Mesodermal cell (in vitro differentiated cells): Measurements from ENCODE around the gene HMG20B.
"Not testable (repeated sequence)": the region's sequence is repeated elsewhere in the genome, so short reads cannot be mapped to it uniquely, and the experiment has no call there.

Experiments
- H3K27ac ChIP-seq: 2 replicates; pipeline ENCODE4 v1.7.0; 2013; ENCODE audit warnings: mild to moderate bottlenecking, low read depth, low read length, moderate library complexity; ENCODE audit not compliant: severe bottlenecking
- H3K36me3 ChIP-seq: 2 replicates; pipeline ENCODE4 v1.7.1; 2013; ENCODE audit warnings: mild to moderate bottlenecking, low read length, moderate library complexity; ENCODE audit not compliant: control insufficient read depth, insufficient read depth
- H3K4me1 ChIP-seq: one replicate; pipeline ENCODE4 v1.7.1; 2013; ENCODE audit warnings: mild to moderate bottlenecking, low read length; ENCODE audit not compliant: insufficient read depth, control insufficient read depth, poor library complexity, severe bottlenecking
- H3K4me3 ChIP-seq: 2 replicates; pipeline ENCODE4 v1.7.0; 2013; ENCODE audit warnings: low read length, control low read depth, mild to moderate bottlenecking; ENCODE audit not compliant: insufficient read depth, poor library complexity, severe bottlenecking; ENCODE audit errors: extremely low read depth
- H3K9me3 ChIP-seq: 2 replicates; pipeline ENCODE4 v1.7.1; 2013; ENCODE audit warnings: mild to moderate bottlenecking, low read length, moderate library complexity; ENCODE audit not compliant: control insufficient read depth
- WGBS, 2 experiments: methylation state at CpG; one replicate each; pipeline ENCODE4 v1.1.5; 2013; ENCODE audit warnings: missing lambda C conversion rate in 2 of 2; ENCODE audit not compliant: insufficient coverage in 2 of 2; 5-methylcytosine and 5-hydroxymethylcytosine counted together

Gene HMG20B

DNA sequence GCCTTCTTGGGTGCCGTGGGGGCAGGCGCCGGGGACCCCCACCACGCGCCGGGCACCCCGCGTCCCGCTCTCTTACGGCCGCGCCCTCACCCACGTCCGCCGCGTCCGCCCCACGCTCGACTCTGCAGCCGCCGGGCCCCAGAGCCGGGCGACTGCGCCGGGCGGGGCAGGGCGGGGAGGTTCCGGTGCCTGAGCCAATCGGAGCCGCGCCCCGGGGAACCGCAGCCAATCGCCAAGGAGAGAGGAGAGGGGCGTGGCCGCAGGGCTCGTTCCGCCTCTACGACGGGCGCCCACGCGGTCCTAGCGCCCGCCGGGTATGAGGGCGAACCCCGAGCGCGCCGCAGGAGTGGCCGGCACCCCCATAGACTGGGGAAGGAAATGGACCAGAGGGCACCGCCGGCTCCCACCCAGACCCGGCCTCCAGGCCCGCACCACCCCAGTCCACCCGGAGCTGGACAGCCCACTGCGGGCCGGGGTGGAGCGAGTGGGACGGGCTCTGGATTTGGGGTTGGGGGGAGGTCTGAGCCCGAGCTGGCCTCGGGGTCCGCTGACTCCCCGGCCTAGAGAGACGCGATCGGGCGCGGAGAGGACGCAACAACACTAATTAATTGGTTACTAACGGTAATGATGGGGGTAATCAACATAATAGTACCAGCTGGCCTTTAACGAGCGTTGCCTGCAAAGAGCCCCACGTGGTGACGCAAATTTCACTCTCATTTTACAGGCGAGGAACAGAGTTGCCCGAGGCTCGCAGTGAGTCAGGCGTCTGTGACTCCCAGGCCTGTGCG lies 15.1 kb upstream of the HMG20B start, which contains the start of gene MFSD12:
TSS of gene MFSD12 (minus strand) at position 126 of the 788 bp plus-strand sequence. CDS start 183 bp downstream, outside the sequence.
- 1% methylated on average over 57 to 61 of the region's 81 CpGs for WGBS, 2 experiments
- Histone ChIP-seq H3K9me3 (no peaks in the 10 kb centered on the region), H3K36me3 (peaks cover 7% of the 10 kb centered on the region), H3K27ac (peak within 1 kb of the TSS; percentile 67), H3K4me3 (peak within 1 kb of the TSS; percentile 76), H3K4me1 (peaks cover 19% of the 10 kb centered on the region)

DNA sequence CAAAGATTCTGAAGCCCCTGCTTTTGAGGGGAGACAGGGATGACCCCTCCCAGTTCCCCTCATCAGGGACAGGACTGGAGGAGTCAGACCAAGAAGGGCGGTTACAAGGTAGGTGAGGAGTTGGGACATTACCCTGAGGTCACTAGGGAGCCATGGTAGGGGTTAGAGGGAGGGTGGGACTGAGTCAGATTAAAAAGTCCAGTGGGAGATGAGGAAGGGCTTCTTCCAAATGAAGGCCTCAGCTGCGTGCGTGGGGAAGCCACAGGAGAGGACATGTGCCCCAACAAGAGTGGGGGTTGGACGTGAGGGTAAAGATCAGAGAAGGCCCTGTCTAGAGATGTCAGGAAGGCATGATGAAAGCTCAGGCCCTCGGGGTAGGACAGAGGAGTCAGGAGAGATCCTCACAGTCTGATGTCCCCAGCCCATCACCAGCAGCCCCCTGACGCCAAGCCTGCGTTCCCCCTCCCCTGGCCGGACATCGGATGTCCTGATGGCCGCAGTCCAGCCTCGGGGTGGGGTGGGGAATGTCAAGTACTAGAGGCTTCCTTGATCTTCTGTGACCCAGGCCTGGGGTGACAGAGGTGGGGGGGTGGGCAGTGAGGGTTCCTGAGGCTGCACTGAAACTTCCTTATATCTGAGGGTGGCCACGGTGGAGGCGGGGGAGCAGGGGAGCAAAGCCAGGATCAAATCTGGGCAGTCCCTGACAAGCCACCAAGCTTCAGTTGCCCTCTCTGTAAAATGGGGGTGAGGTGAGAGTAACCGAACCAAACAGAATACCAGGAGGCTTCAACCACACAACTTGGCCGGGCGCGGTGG lies 8.8 kb upstream of the HMG20B start:
- WGBS, 2 experiments = 90 to 96% methylated on average over 10 to 12 of the region's 17 CpGs
- Histone ChIP-seq H3K4me3 (no peak overlapping the region), H3K36me3 (no peaks in the 10 kb centered on the region), H3K9me3 (no peaks in the 10 kb centered on the region), H3K4me1 (peaks cover 6% of the 10 kb centered on the region), H3K27ac (no peak overlapping the region)

DNA sequence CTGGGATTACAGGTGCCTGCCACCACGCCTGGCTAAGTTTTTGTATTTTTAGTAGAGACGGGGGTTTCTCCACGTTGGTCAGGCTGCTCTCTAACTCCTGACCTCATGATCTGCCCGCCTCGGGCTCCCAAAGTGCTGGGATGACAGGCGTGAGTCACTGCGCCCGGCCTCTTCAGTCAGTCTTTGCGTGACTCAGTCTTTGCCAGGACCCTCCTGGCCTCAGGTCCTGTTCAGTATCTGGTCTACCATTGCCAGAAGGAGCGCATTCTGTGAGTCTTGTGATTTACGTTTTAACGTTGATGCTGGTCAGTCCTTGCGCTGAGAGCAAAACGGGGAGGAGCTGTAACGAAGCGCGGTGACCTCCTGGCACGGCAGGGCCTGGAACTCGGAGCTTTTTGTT lies 7.6 kb upstream of the HMG20B start:
- Histone ChIP-seq H3K36me3 (no peaks in the 10 kb centered on the region), H3K4me3 (no peak overlapping the region), H3K4me1 (peaks cover 6% of the 10 kb centered on the region), H3K27ac (peak overlapping the region; percentile 57), H3K9me3 (no peaks in the 10 kb centered on the region)
- WGBS, 2 experiments = 80 to 84% methylated on average over 13 to 19 of the region's 19 CpGs

DNA sequence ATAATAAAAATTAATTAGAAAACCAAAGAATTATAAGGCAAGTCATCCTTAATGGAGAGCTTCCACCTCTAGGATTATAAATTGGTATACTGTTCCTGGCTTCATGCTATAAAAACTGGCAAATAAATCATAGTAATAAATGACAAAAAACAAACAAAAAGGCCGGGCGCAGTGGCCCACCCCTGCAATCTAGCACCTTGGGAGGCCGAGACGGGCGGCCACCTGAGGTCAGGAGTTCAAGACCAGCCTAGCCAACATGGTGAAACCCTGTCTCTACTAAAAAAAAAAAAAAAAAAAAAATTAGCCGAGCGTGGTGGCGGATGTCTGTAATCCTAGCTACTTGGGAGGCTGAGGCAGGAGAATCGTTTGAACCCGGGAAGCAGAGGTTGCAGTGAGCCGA lies 2.7 kb upstream of the HMG20B start:
- H3K4me3 ChIP-seq, H3K27ac ChIP-seq, H3K36me3 ChIP-seq, H3K9me3 ChIP-seq, H3K4me1 ChIP-seq: not testable (repeated sequence)
- WGBS, 2 experiments = no CpG with 5 or more reads among the region's 11 CpGs

DNA sequence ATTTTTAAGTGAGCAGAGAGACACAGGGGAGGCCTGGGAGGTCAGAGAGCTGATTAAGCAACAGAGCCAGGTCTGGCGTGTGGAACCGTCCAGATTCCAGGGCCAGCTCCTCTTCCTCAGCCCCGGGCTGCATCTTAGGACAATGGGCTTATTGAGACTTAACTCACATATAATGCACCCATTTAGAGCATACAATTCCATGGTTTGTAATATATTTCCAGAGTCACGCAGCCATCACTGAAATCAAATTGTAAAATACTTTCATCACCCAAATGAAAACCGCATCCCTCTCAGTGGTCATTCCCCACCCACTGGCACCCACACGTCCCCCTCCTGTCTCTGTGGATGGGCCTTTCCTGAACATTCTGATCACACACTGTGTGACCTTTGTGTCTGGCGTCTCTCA lies 2.1 kb upstream of the HMG20B start:
- 87 to 93% methylated on average over 4 to 7 of the region's 7 CpGs for WGBS, 2 experiments
- no peak overlapping the region for H3K4me3 ChIP-seq
- H3K4me1 ChIP-seq = peaks cover 6% of the 10 kb centered on the region
- H3K27ac ChIP-seq = no peak overlapping the region
- peaks cover 15% of the 10 kb centered on the region for H3K36me3 ChIP-seq
- no peaks in the 10 kb centered on the region for H3K9me3 ChIP-seq

DNA sequence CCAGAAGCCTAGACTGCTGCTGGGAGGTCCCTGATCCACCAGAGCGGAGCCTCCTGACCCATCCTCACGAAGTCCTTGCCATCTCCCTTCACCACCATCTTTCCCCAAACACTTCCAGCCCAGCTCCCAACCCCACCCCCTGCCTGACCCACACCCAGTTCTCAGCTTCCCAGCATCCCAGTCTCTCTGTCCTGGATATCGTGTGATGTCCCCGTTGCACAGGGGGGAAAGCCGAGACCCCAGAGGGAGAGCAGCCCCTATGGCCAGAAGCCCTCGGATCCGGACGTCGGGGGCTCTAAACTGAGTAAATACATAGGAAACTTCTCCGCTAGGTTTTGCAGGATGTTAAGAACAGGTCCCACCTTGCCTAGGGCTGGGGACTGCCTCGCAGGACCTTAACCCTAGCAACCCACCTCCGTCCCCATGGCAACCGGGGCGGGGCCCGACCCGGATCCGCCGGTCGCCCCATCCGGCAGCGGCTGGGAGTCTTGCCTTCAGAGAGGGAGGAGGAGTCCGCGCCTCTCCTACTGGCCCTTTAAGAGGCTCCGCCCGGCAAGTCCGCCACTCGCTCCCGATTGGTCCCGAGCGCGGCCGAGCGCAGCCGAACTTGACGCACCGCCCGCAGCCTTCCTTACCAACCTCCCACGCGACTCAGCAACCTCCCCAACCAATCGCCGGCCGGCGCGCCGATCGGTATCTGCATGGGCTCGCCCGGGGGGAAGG lies 451 bp upstream of the HMG20B start:
- peak overlapping the region; percentile 92 for H3K4me3 ChIP-seq
- peaks cover 20% of the 10 kb centered on the region for H3K36me3 ChIP-seq
- 4 to 9% methylated on average over 28 to 45 of the region's 48 CpGs for WGBS, 2 experiments

DNA sequence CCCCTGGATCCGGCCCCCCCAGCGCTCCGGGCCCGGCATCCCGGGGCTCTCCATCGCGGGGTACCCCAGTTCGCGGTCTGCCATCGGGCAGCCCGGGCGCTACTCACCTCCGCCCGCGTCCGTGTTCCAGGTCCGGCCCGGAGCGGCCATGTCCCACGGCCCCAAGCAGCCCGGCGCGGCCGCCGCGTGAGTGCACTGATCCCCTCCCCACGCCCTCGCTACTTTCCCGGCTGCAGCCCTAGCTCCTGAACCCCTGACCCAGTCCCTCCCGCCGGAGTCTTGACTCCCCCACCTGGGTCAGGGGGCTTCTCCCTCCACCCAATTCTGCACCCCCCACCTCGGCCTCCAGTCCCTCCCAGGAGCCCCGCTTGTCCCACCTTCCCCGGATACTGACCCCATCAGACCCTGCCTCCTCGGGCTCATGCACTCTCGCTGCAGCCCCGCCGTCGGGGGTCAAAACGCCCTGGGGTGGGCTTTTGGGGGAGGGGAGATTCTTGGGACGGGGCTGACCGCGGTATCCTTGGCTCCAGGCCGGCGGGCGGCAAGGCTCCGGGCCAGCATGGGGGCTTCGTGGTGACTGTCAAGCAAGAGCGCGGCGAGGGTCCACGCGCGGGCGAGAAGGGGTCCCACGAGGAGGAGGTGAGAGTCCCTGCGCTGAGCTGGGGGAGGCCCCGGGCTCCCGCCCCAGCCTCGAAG lies 566 bp downstream of the HMG20B start:
- WGBS, 2 experiments = 1% methylated on average over 36 to 58 of the region's 60 CpGs
- H3K4me3 ChIP-seq = peak overlapping the region; percentile 92
- no peaks in the 10 kb centered on the region for H3K9me3 ChIP-seq
- H3K4me1 ChIP-seq = peaks cover 16% of the 10 kb centered on the region
- peaks cover 20% of the 10 kb centered on the region for H3K36me3 ChIP-seq
- peak overlapping the region; percentile 66 for H3K27ac ChIP-seq

More for the DNA sequence above, 451 bp upstream of the HMG20B start:
- Histone ChIP-seq H3K27ac (peak overlapping the region; percentile 36), H3K9me3 (no peaks in the 10 kb centered on the region), H3K4me1 (peaks cover 16% of the 10 kb centered on the region)

DNA sequence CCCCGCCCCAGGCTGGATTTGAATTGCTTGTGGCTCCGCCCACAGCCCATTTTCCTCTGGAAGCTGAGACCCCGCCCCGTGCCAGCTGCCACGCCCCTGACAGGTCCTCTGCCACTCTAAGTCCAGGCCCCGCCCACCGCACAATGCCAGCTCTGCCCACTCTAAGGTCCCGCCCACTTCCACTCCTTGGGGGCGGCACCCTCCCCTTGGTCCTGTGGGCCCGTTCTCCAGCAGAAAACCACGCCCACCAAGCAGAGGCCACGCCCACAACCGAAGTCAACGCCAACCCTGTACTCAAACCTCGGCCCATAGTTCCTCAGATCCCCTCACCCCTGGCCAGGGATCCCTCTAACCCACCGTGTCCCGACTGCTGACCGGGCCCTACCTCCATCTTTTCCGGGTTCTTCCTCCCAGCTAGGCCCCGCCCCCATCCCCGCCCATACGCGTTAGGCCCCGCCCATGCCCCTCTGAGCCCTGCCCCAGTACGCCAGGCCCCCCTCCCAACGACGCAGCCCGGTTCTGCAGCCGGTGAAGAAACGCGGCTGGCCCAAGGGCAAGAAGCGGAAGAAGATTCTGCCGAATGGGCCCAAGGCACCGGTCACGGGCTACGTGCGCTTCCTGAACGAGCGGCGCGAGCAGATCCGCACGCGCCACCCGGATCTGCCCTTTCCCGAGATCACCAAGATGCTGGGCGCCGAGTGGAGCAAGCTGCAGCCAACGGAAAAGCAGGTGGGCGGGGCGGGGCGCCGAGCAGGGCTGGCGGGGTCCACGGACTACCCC lies 1.3 kb downstream of the HMG20B start:
- H3K36me3 ChIP-seq = peaks cover 20% of the 10 kb centered on the region
- peaks cover 19% of the 10 kb centered on the region for H3K4me1 ChIP-seq
- WGBS, 2 experiments = 62 to 66% methylated on average over 43 to 51 of the region's 55 CpGs
- H3K9me3 ChIP-seq = no peaks in the 10 kb centered on the region
- peak overlapping the region; percentile 92 for H3K4me3 ChIP-seq
- no peak overlapping the region for H3K27ac ChIP-seq

DNA sequence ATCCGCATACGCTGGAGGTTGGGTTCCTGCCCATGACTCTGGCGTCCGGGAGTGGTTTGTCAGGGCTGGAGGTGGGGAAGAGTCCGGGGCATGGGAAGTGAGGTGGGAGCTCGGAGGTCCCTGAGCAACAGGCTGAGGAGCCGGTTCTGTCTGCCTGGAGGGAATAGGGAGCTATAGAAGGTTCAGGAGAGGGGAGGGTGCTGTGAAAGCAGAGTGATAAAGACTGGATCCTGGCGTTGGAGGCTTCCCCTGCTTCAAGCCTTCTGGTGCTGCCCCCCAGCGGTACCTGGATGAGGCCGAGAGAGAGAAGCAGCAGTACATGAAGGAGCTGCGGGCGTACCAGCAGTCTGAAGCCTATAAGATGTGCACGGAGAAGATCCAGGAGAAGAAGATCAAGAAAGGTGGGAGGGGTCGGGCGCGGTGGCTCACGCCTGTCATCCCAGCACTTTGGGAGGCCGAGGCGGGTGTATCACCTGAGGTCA lies 2.6 kb downstream of the HMG20B start:
- H3K4me3 ChIP-seq = no peak overlapping the region
- WGBS, 2 experiments = 83 to 93% methylated on average over 12 to 19 of the region's 19 CpGs
- peaks cover 20% of the 10 kb centered on the region for H3K36me3 ChIP-seq
- H3K9me3 ChIP-seq = no peaks in the 10 kb centered on the region
- no peak overlapping the region for H3K27ac ChIP-seq
- peaks cover 25% of the 10 kb centered on the region for H3K4me1 ChIP-seq
